Measurements from ENCODE around the gene DTNB.

DNA sequence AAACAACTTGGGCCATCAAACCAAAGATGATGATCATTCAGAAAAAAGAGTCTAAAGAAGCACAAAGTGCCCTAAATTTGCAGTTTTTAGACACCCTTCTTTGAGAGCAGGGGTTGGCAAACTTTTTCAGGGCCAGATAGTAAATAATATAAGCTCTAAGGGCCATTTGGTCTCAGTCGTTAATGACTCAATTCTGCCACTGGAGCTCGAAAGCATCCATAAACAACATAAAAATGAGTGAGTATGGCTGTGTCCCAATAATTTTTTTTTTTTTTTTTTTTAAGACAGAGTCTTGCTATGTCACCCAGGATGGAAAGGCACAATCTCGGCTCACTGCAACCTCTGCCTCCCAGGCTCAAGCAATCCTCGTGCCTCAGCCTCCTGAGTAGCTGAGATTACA is 152.3 kb downstream of the DTNB start:
- TF ChIP-seq, protein P1, sequence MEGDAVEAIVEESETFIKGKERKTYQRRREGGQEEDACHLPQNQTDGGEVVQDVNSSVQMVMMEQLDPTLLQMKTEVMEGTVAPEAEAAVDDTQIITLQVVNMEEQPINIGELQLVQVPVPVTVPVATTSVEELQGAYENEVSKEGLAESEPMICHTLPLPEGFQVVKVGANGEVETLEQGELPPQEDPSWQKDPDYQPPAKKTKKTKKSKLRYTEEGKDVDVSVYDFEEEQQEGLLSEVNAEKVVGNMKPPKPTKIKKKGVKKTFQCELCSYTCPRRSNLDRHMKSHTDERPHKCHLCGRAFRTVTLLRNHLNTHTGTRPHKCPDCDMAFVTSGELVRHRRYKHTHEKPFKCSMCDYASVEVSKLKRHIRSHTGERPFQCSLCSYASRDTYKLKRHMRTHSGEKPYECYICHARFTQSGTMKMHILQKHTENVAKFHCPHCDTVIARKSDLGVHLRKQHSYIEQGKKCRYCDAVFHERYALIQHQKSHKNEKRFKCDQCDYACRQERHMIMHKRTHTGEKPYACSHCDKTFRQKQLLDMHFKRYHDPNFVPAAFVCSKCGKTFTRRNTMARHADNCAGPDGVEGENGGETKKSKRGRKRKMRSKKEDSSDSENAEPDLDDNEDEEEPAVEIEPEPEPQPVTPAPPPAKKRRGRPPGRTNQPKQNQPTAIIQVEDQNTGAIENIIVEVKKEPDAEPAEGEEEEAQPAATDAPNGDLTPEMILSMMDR (conservative IDR thresholded peaks at IDR 0.05; ENCODE audit: low read depth, low read length): no peak
- no peak for TF ChIP-seq EZH2 (IDR thresholded peaks at IDR 0.05; ENCODE audit: borderline replicate concordance, low read depth, low read length, poor library complexity, severe bottlenecking)

All from A673 (cell line).